GM10248 (cell line): ENCODE results near the gene CCDC61.
A peak's percentile ranks its signal among the peaks of the same experiment; 100 is the strongest.

Experiments
- CTCF ChIA-PET: fragments of 300-600 bp; sonication (Branson Sonifier 250); formaldehyde crosslinking; extraction: SDS; loops from one replicate; lab custom pipeline; 2021; ENCODE audit warnings: antibody characterized with exemption; lab: Yijun Ruan, JAX
- POLR2A ChIA-PET: fragments of 350-650 bp; sonication (Branson Sonifier 250); formaldehyde crosslinking; extraction: SDS; loops from one replicate; lab custom pipeline; 2020; ENCODE audit warnings: antibody characterized with exemption; lab: Yijun Ruan, JAX
- DNase-seq: peaks from one replicate; pipeline ENCODE4 v3.0.0; 2012; ENCODE audit errors: extremely low spot score
- CTCF ChIP-seq: IDR thresholded peaks from 2 replicates; pipeline ENCODE4 v1.5.1; 2012; ENCODE audit warnings: mild to moderate bottlenecking, low read depth; ENCODE audit errors: extremely low read depth, missing control alignments, control extremely low read depth

The CCDC61 gene

GRCh38 chr19:46014534-46014933 lies 19.3 kb downstream of the CCDC61 start:
- DNase-seq, result no peak
- CTCF ChIA-PET, result interaction anchor here (1.0 kb wide), 1 partner anchor 250 kb away, joined by 5 read pairs; no protein-coding TSS in a partner anchor
- POLR2A ChIA-PET, result no interaction called here
- no peak for TF ChIP-seq CTCF

DNA sequence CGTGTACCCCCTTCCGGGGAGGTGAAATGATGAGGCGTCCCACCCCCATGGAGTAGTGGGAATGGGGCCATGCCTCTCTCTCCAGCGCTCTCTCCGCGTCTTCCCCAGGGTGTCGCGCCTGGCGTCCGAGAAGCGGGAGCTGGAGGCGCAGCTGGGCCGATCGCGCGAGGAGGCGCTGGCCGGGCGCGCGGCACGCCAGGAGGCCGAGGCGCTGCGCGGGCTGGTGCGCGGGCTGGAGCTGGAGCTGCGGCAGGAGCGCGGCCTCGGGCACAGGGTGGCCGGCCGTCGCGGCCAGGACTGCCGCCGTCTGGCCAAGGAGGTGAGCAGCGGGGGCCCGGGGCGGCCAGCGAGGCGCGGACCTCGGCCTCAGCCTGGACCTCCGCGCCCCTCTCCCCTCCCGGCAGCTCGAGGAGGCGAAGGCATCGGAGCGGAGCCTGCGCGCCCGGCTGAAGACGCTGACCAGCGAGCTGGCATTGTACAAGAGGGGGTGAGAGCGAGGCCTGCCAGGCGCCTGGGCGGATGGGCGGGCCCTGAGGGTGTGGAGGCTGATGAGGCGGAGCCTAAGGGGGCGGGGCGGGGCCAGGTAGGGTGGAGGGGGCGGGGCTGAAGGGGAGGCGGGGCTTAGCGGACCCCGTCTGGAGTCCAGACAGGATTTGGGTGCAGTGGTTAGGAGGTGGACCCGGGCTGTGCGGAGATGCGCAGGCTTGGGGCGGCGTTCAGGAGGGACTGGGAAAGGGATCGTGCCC lies 19.8 kb downstream of the CCDC61 start:
- TF ChIP-seq CTCF, result no peak
- DNase-seq, result peak; percentile 79
- POLR2A ChIA-PET, result no interaction called here
- CTCF ChIA-PET, result interaction anchor here (1.0 kb wide), 1 partner anchor 249 kb away, joined by 5 read pairs; no protein-coding TSS in a partner anchor

GRCh38 chr19:46015687-46016425 lies 20.6 kb downstream of the CCDC61 start:
- ChIA-PET POLR2A (no interaction called here), CTCF (interaction anchor here (0.7 to 4.3 kb wide), 6 partner anchors 10 to 198 kb away, joined by 3 to 43 read pairs (median 8); partner anchors contain the start of genes CCDC61 and FOXA3)
- TF ChIP-seq CTCF, result no peak
- DNase-seq, result peak; percentile 53

- peak; percentile 93 for DNase-seq
- ChIA-PET CTCF (interaction anchor here (0.6 to 4.3 kb wide), 16 partner anchors 9 to 264 kb away, joined by 3 to 43 read pairs (median 4); partner anchors contain the start of genes CCDC61, FOXA3 and IGFL4), POLR2A (interaction anchor here (0.5 kb wide), 1 partner anchor 247 kb away, joined by 4 read pairs; no protein-coding TSS in a partner anchor)
- peak; percentile 87 for TF ChIP-seq CTCF
These were observed 21.3 kb downstream of the CCDC61 start for GRCh38 chr19:46016426-46017094.

DNA sequence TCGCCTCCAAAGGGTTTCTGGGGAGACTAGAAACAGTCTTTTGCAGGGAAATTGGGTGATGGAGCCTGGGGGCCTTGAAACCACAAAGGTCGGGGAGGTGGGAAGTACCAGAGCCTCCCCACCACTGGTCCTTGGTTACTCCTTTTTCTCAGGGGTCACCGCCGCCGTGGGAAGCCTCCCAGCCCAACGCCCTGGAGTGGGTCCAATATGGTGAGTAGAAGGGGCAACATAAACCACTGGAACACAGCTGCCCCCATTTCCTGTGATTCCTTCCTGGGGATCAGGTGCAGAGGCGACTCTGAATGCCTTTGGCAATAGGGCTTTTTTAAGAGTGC lies 21.8 kb downstream of the CCDC61 start:
- DNase-seq, result no peak
- ChIA-PET POLR2A (no interaction called here), CTCF (interaction anchor here (0.6 to 4.3 kb wide), 15 partner anchors 9 to 263 kb away, joined by 3 to 43 read pairs (median 4); partner anchors contain the start of genes CCDC61, FOXA3 and IGFL4)
- no peak for TF ChIP-seq CTCF
